Colonic mucosa (tissue), 4 donors: ENCODE results near the gene CSF3R. TPM values are rescaled to one million over a fixed set of nuclear protein-coding genes. Genes with fewer than 3 reads are reported as not detected.

Source experiments
- DNase-seq: peaks from one replicate; pipeline ENCODE4 v3.0.0-alpha.2; 2020
- H3K27ac ChIP-seq: fragments of 200-600 bp; one replicate; pipeline ENCODE4 v1.8.0; 2021
- H3K27me3 ChIP-seq: fragments of 200-600 bp; one replicate; pipeline ENCODE4 v1.8.0; 2021
- H3K36me3 ChIP-seq: fragments of 200-600 bp; one replicate; pipeline ENCODE4 v1.8.0; 2021
- H3K4me1 ChIP-seq: fragments of 200-600 bp; one replicate; pipeline ENCODE4 v1.8.0; 2021; ENCODE audit warnings: mild to moderate bottlenecking
- H3K4me3 ChIP-seq: fragments of 200-600 bp; one replicate; pipeline ENCODE4 v1.8.0; 2021
- H3K9ac ChIP-seq, 2 donors: one replicate each; pipeline ENCODE4 v1.7.0; 2013; ENCODE audit warnings: control low read depth in 2 of 2, low read depth in 2 of 2, low read length in 2 of 2
- H3K9me3 ChIP-seq: fragments of 200-600 bp; one replicate; pipeline ENCODE4 v1.8.0; 2021
- intact Hi-C: fragments of 100-400 bp; cut with DNase I; formaldehyde crosslinking; loops from one replicate; pipeline ENCODE4 v1.14.1; 2022
- total RNA-seq, 2 donors: library from RNA; stranded (reverse); fragmentation: NEBNext Ultra II Directional in 1 of 2; extraction: Animal tissue kit (Norgen Biotek cat#: 25700) in 1 of 2; gene quantifications; one replicate each; pipeline ENCODE4 v1.2.1, GENCODE V29; 2021
- TF ChIP-seq, protein P1 (sequence below): fragments of 200-600 bp; IDR thresholded peaks from one replicate; pipeline ENCODE4 v1.8.0; 2022; ENCODE audit warnings: antibody characterized with exemption, mild to moderate bottlenecking
- donor health status: healthy.
- donor health status: DM: no; HTN: no; CAD: no.
- donor health status: DM: no; HTN: no; CAD: no.

Gene CSF3R
- total RNA-seq, 2 donors from 2014 or later: 1.1 to 3.8 TPM

GRCh38 chr1:36516372-36517010 is 33.8 kb upstream of the CSF3R start:
- DNase-seq: peak; percentile 29
- Histone ChIP-seq H3K4me3 (no peak overlapping the region), H3K4me1 (no peaks in the 10 kb centered on the region), H3K9me3 (no peaks in the 10 kb centered on the region), H3K36me3 (no peaks in the 10 kb centered on the region), H3K27me3 (no peaks in the 10 kb centered on the region), H3K9ac (no peak overlapping the region), H3K27ac (no peak overlapping the region)
- intact Hi-C loops: no loop called here
- TF ChIP-seq, protein P1, sequence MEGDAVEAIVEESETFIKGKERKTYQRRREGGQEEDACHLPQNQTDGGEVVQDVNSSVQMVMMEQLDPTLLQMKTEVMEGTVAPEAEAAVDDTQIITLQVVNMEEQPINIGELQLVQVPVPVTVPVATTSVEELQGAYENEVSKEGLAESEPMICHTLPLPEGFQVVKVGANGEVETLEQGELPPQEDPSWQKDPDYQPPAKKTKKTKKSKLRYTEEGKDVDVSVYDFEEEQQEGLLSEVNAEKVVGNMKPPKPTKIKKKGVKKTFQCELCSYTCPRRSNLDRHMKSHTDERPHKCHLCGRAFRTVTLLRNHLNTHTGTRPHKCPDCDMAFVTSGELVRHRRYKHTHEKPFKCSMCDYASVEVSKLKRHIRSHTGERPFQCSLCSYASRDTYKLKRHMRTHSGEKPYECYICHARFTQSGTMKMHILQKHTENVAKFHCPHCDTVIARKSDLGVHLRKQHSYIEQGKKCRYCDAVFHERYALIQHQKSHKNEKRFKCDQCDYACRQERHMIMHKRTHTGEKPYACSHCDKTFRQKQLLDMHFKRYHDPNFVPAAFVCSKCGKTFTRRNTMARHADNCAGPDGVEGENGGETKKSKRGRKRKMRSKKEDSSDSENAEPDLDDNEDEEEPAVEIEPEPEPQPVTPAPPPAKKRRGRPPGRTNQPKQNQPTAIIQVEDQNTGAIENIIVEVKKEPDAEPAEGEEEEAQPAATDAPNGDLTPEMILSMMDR: peak; percentile 69

- no peak overlapping the region for H3K4me3 ChIP-seq
- H3K36me3 ChIP-seq: no peaks in the 10 kb centered on the region
- H3K9me3 ChIP-seq: no peaks in the 10 kb centered on the region
- no peak overlapping the region for H3K27ac ChIP-seq
- DNase-seq: no peak
- no peak overlapping the region for H3K9ac ChIP-seq
- intact Hi-C loops: no loop called here
- H3K4me1 ChIP-seq: no peaks in the 10 kb centered on the region
- H3K27me3 ChIP-seq: no peaks in the 10 kb centered on the region
- TF ChIP-seq, protein P1: no peak
Observed at GRCh38 chr1:36515315-36516138, 32.8 kb upstream of the CSF3R start.

DNA sequence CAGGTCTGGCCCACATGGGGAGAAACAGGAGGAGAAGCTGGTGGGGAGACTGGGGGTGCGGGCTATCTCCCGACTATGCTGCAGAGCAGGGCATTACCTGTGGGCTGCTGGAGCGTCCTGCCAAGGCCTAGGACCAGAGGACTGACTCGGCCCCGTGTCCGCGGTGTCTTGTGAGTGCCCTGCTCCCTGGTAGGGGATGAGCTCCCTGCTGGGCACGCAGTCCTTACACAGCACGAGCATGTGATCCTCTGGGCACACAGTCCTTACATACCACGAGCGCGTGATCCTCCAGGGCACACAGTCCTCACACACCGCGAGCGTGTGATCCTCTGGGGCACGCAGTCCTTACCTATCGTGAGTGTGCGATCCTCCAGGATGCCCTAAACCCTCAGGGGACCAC is 31.8 kb upstream of the CSF3R start:
- Histone ChIP-seq H3K36me3 (no peaks in the 10 kb centered on the region), H3K27ac (no peak overlapping the region), H3K4me3 (no peak overlapping the region), H3K9me3 (no peaks in the 10 kb centered on the region), H3K4me1 (no peaks in the 10 kb centered on the region), H3K27me3 (no peaks in the 10 kb centered on the region), H3K9ac (no peak overlapping the region)
- TF ChIP-seq, protein P1: no peak
- intact Hi-C loops: no loop called here
- no peak for DNase-seq

DNA sequence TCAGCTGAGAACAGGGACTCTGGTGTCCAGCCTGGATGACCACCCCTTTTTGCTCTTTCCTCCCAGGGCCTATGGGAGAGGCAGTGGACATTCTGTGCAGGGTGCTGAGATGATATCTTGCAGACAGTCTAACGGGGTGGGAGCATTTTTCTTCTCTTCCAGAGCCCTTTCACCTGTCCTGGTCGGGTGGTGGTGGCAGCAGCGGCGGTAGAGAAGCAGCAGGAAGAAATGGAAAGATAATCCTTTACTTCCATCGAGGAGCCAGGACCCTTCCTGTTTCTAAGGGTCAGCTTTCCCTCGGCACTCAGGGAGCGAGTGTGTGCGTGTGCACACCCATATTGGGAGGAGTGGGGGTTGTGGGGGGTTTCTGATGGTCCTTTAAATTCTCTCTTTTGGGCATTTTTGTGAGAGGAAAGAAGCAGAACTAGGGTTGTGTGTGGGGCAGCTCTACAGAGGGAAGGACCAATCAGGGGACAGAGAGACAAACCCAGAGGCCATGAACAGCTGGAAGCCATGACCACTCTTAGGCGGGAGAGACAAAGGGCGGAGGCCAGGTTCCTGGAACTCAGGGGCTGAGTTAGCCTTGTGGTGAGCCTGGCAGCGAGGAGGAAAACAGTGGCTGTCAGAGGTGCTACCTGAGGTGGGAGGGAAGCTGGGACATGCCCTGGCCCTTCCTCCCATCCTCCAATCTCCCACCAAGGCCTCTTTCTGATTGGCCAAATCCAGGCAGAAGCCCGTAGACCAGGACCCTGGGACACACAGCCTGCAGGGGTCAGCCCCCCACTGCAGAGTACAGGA is 31.2 kb upstream of the CSF3R start:
- Histone ChIP-seq H3K27me3 (no peaks in the 10 kb centered on the region), H3K36me3 (no peaks in the 10 kb centered on the region), H3K27ac (no peak overlapping the region), H3K4me3 (no peak overlapping the region), H3K9ac (no peak overlapping the region), H3K9me3 (no peaks in the 10 kb centered on the region), H3K4me1 (no peaks in the 10 kb centered on the region)
- TF ChIP-seq, protein P1: no peak
- no peak for DNase-seq
- intact Hi-C loops: no loop called here

- intact Hi-C loops: no loop called here
- TF ChIP-seq, protein P1: no peak
Observed at GRCh38 chr1:36512842-36513241, 30.1 kb upstream of the CSF3R start.

More at GRCh38 chr1:36512842-36513241, 30.1 kb upstream of the CSF3R start:
- no peak for DNase-seq
- Histone ChIP-seq H3K9me3 (no peaks in the 10 kb centered on the region), H3K36me3 (no peaks in the 10 kb centered on the region), H3K27ac (no peak overlapping the region), H3K4me3 (no peak overlapping the region), H3K4me1 (no peaks in the 10 kb centered on the region), H3K27me3 (no peaks in the 10 kb centered on the region), H3K9ac (no peak overlapping the region)
